Activated CD4-positive, alpha-beta T cell treated with anti-CD3 and anti-CD28 coated beads, Interleukin-2, amount 50 U/mL, for 24 hours (primary cell): ENCODE data around the gene FSTL5.
"Not testable (repeated sequence)": the region's sequence is repeated elsewhere in the genome, so short reads cannot be mapped to it uniquely, and the experiment has no call there.

ENCODE experiments used
- DNase-seq, 2 donors: peaks; one replicate each; pipeline ENCODE4 v3.0.0-alpha.2; 2020; ENCODE audit warnings: low read depth in 1 of 2, low spot score in 1 of 2

The FSTL5 gene

GRCh38 chr4:161850631-161851030, 313.2 kb downstream of the FSTL5 start:
- DNase-seq, result no peak

DNA sequence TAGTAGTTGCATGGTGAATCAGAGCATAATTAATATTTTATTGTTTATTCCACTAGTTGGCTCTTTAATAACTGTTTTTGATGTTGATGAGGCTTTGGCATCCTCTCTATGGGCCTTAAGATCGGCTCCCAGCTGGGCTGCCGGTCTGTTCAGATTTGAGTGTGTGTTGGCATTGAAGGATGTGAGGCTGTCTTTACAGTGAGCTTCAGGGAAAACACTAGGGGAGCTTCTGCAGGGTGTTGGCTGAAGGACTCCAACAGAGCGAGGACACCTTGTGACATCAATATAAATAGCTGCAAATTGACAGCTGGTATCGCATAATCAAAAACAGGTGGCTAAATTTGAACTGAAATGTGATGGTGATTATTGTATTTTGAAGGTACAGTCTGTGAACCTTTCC, 322.0 kb downstream of the FSTL5 start:
- no peak for DNase-seq

DNA sequence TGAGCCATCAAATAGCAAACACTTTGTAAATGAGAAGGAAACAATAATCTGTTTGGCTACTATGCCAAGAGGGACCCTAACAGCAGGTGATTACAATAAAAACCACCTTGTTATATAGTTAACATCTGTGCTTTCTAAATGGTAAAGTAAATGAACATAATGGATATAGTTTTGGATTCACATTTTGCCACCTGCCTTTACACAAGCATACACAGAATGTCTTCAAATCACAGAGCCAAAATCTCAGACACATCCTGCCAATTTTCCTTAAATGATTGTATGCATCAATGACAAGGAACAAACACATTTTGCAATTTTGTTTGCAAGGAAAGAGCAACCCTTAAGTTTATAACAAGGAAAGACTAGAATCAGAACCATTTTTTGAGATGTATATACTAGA, 334.2 kb downstream of the FSTL5 start:
- DNase-seq, result no peak

- DNase-seq, result no peak
These were observed 335.7 kb downstream of the FSTL5 start for GRCh38 chr4:161828061-161828460.

DNA sequence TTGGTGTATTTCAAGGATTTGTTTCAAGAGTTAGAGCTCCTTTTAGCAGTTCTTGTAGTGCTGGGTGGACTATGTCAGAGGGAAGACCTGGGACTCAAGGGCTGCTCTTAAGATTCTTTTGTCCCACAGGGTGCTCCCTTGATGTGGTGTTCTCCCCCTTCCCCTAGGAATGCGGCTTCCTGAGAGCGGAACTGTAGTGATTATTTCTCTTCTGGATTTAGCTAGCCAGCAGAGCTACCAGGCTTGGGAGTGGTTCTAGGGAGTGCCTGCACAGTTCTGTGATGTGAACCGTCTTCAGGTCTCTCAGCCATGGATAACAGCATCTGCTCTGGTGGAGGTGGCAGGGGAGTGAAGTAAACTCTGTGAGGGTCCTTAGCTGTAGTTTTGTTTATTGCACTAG, 336.8 kb downstream of the FSTL5 start:
- no peak for DNase-seq

- DNase-seq, result no peak
These were observed 340.4 kb downstream of the FSTL5 start for GRCh38 chr4:161823450-161823849.

GRCh38 chr4:161822174-161822573, 341.6 kb downstream of the FSTL5 start:
- DNase-seq, result no peak

DNA sequence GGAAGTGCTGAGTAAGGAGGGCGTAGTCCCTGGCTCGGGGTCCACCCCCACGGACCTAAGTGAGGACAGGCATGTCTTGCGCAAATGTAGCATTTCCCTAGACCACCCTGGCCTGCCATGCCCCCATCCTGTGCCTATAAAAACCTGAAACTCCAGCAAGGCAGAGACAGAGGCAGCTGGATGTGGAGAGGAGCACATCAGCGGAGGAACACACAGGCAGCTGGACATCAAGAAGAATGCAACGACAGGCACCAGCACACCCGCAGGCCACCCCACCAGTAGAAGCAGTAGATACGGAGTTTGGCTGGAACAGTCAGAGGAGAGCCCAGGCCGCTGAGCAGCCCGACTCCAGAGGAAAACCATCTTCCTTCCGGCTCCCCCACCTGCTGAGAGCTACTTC, 345.9 kb downstream of the FSTL5 start:
- DNase-seq, result no peak

- no peak for DNase-seq
These were observed 346.8 kb downstream of the FSTL5 start for GRCh38 chr4:161816958-161817357.

- DNase-seq, result no peak
These were observed 348.0 kb downstream of the FSTL5 start for GRCh38 chr4:161815841-161816240.

DNA sequence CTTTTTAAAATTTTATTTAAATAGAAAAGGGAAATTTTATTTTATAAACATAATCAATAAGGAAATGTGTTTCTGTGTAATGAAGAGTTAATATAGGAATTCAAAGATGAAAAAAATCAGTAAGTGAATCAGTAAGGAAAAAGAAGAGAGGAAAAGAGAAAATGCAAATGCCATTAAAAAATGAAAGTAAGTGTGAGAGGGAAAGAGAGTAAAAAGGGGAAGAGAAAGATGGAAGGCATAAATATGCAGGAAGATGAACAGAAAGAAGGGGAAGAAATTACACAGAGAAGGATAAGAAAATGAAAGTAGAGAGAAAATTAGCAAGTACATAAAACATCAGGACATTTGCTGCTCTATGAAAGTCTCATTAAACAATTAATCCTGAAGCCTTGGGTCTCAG, 349.9 kb downstream of the FSTL5 start:
- no peak for DNase-seq

DNA sequence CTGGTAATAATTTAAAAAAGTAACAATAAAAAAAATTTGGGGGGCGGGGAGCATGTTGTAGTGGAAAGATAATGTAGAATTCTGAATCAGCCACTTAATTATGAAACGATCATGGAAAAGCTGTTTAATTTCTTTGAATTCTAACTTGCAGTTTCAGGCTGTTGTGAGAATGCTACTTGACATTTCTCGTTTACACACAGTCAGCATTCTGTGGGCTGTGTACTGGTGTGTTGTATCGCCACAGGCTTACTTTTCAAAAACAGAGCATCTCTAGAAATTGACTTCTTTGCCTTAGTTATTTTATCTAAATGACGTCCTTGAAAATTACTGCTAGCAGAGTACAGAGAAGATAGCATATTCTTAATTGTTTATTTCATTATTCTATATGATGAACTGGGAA, 350.4 kb downstream of the FSTL5 start:
- DNase-seq, result no peak

DNA sequence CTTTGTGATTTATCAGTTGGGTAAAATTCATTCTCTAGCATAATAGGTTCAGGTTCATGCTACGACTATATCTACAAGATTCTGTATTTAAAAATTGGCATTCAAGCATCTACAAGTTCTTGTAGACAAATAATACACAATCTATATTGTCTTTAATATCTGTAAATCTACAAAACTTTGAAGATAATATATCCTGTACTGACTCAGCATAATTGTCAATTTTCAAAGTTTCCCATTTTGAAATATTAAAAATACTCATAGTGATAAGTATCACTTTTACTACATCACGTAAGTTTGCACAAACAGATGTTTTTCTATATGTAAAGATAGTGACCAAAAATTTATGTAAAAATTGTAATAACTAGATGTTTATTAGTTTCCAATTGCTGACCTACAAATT, 360.6 kb downstream of the FSTL5 start:
- no peak for DNase-seq

DNA sequence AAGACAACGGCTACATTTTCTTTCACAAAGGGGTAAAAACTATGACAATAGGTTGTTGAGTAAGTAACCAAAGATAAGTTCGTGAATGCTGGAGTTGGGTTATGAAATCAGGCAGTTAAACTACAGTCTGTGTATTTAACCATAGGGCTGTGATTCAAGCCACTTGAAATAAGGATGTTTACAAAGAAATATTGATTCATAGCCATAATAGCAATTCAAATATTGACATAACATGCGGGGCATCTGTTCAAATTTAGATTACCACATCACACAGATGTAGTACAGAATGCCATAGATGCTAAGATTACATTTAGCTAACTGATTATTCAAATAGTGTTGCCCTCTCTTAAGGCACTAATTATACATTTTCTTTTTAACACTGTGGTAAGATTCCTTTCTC, 364.1 kb downstream of the FSTL5 start:
- no peak for DNase-seq

DNA sequence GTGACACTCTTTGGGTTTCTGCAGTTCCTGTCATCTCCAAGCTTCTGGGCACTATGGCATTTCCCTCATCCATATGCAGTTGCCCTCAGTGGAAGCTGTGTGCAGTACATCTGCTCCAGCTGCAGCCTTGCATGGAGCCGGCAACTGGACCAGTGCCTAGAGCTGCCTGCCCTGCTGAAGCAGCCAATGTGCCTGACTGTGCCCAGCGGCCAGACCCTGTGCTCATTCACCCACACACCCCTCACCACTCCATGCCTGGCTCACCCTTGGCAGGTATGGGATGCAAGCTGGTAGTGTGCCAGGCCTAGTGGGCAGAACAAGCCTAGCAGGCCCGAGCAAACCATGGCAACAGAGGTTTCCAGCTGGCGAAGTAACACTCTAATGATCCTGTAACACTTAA, 370.8 kb downstream of the FSTL5 start:
- DNase-seq, result no peak

DNA sequence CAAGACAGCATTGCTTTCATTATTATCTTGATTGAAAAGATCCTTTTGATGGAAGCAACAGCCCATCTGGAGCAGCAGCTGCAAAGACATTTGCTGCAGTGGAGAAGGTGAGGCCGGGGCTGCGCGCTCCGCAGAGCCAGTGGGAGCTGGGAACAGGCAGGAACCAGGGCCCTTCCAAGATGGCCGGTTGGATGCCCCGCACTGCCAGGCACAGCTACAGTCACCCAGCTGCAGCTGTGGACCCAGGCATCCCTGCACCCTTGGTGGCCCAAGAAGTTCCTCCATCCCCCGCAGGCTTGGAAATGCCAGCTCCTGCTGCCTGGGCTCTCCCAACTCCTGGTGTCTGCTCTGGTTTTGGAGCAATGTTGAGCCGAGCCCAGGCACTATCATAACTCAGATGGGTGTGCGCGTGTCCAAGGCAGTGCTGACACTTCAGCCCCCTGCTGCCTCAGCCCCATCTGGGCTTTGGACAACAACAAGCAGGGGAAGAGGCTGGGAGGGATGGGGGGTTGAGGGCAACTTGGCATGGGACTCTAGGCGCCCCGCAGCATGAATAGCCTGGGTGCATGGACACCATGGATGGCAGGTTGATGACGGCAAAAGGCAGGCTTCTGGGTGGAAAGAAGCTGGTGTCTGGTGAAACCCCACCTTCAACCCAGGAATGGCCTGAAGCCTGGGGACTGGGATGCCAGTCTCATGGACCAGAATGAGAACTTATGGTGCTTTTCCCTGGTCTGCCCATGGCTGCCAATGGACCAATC, 371.8 kb downstream of the FSTL5 start:
- no peak for DNase-seq

GRCh38 chr4:161767116-161767515, 396.7 kb downstream of the FSTL5 start:
- no peak for DNase-seq

- no peak for DNase-seq
These were observed 401.0 kb downstream of the FSTL5 start for GRCh38 chr4:161762796-161763195.

DNA sequence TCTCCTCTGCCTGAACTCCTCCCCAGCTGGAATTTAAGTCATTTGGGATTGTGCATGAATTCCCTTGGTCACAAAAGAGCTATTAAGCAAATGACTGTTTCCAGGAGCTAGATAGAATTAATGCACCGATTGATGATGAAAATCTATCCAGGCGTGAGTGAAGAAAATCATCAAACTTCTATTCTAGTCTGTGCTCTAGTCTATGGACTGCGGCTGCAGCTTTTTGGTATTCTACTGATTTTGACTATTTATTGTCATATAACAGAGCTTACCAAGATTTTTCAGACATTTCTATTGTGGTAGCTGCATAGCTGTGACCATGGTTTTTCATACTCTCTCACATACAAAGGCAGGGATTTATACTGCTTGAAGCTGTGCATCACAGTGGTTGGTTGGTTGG, 403.8 kb downstream of the FSTL5 start:
- DNase-seq, result no peak

DNA sequence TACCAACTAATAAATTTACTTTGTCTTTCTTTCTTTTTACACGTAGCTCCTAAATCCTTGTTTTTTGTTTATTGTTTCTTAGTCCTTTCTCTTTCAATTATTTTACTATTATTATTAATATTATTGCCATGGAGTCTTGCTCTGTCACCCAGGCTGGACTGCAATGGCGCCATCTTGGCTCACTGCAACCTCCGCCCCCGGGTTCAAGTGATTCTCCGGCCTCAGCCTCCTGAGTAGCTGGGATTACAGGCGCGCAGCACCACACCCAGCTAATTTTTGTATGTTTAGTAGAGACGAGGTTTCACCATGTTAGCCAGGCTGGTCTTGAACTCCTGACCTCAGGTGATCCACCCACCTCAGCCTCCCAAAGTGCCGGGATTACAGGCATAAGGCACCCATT, 405.4 kb downstream of the FSTL5 start:
- DNase-seq, result not testable (repeated sequence)

DNA sequence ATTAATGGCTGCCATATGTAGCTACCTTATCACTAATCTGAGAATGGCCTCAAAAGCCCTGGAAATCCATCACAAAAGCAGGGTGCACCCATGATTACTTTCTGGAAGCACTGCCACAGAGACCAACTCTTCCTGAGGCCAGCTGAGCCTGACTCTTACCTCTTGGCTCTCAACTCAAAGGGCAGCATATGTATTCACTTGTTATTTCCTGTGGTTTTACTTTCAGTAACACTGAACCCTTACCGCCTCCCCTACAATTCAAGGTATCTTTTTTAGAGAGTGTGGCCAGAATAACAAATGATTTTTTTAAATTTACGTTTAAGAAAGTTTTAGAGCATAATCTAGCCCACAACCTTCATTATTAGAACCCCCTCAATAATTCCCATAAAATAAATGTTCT, 434.9 kb downstream of the FSTL5 start:
- DNase-seq, result no peak

DNA sequence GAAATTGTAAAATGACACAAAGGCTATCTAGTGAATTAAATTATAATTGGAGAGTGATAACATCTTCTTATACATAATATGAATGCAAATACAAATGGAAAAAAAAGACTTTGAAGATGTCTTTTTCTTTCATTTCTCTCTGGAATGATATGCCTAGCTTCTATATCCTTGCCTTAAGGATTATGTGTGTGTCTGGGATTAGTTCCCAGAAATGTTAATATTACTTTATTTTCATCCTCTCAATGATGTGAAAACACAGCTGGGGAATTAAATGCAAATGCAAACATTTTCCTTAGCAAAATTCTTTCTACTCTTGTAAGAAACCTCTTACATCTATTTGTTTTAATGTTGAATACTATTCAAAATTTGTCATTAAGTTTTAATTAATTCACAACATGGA, 441.9 kb downstream of the FSTL5 start:
- no peak for DNase-seq

DNA sequence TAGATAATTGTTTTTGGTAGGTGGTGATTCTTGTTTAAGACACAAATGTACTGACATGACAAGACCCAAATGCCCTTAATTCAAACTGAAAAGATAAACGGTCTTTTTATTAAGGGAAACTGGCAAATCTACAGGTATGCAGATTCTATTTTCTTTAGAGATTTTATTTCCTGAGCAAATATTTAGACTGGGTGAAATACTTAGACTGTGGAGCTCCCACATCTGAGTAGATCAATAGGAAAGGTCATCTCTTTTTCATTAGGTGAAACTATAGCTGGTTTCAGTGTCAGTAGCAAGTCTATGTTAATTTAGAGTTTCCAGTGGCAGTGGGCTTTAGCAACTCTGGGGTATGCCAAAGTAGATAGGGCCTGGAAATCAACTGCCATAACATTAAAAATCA, 446.7 kb downstream of the FSTL5 start:
- DNase-seq, result no peak

- DNase-seq, result no peak
These were observed 448.9 kb downstream of the FSTL5 start for GRCh38 chr4:161714931-161715330.
